ENCODE results near the gene RPS6KA3. TPM values are rescaled to one million over a fixed set of nuclear protein-coding genes. Genes with fewer than 3 reads are reported as not detected.

RPS6KA3 gene
- total RNA-seq: 84.6 TPM

DNA sequence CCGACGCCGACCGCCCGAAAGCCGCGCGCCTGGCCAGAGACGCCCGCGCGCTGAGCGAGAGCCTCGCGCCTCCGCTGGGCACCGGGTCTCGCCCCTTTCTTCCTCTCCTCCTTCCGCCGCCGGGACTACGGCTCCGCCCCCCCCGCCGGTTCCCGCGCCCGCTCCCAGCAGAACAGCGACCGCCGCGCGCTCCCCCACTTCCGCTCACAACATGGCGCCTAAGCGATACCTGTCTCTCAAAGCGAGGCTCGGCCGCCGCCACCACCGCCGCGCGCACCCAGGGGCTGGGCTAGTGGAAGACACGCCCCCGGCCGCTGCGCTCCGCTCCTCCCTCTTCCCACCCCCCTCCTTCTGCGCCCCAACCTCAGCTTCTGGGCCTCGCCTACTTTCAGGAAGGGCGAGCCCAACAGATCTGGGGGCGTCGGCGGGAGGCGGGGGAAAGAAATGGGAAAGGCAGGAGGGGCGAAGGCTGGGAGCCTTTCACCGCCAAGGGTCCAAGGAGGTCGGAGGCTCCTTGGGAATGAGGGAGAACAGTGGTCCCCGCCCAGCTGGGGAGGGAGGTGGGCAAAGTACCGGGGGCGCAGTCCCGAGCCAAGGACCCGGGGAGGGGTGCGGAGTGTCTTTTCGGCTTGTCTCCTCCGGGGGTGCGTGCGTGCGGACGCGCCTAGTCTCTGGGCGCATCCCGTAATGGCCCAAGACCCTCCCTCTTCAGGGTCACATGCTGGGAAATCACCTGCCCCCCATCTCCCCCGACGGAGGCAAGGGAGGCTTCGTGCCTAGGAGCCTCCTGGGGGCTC is at the start of gene RPS6KA3:
Gene RPS6KA3, minus strand, starts transcription at position 100 of the 797 bp plus-strand sequence. CDS start 277 bp downstream, outside the sequence.
- peak; percentile 92 for DNase-seq

DNA sequence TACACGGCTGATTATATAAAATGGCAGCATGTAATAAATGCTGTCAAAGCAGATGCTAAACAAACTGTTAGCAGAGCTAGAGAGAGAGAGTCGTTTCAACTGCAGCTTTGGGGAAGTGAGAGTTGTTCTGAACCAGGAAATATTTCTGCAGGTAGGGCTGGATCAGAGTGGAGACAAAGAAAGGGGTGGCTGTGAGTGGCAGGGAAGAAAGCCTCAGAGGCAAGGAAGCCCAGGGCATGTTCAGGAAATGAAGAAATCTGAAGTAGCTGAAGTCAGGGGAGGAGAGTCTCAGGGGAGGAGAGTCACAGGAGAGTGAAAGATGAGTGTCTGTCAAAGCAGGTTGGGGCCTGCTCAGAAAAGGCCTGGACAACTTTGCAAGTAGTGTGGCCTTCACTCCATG is 48.4 kb upstream of the RPS6KA3 start:
- no peak for DNase-seq

DNA sequence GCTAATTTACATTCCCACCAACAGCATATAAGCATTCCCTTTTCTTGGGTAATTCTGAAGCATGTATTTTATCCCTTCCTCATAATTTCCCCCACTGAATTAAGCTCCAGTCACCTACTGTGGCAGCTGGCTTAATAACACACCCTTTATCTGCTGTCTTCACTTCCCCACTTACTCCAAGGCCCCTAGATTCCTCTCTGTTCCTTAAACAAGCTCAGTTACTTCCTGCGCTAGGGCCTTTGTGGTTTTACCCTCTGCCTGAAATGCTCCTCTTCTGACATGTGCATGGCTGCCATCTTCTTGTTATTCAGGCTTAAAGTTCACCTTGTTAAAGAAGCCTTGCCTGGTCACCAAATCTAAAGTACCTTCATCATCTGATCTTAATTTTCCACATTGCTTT is 47.2 kb upstream of the RPS6KA3 start:
- no peak for DNase-seq

DNA sequence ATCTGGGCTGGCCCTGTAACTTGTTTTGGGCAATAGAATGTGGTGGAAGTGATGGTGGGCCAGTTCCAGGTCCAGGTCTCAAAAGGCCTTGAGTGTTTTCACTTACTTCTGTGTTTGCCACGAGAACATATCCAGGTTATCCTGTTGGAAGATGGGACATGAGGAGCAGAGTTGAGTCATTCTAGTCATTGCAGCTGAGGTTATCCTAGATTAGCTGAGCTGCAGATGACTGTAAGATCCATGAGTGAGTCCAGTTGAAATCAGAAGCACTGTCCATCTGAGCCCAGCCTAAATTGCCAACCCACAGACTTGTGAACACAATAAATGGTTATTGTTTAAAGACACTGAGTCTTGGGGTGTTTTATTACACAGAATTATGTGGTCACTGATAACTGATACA is 45.3 kb upstream of the RPS6KA3 start:
- no peak for DNase-seq

DNA sequence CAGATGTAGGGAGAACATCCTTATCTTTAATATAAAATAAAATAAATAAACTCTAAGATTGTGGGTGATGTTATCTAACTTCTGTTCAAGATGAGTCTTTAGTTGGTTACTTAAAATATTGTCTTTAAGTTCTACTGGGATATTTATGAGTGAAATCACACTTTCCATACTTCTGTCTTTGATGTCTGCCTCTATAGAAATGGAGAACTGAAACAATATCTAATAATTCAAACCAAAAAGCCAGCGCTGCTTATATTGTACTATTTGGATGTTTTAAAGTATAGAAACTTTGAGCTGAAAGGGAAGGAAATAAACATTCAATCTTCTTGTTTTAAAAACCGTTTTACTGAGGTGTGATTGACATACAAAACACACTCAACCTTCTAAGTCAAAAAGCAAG is 44.8 kb upstream of the RPS6KA3 start:
- no peak for DNase-seq

DNA sequence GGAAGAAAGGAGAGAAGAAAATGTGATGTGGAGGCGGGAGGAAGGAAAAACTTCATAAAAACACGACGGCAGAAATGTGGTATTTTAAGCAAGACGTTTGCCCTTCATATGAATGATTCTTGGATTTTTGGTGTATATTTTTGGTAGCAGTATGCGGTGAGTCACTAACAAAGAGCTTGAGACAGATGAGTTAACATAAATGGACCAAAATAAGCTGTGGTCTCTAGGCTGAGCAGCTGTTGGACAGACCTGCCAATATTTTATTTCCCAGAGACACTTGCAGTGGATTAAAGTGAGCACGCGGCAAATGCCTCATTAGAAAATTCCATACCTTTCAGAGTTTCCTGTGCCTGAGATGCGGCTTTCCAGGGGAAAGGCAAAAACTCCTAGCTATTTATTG is 43.1 kb upstream of the RPS6KA3 start:
- DNase-seq: peak; percentile 25

DNA sequence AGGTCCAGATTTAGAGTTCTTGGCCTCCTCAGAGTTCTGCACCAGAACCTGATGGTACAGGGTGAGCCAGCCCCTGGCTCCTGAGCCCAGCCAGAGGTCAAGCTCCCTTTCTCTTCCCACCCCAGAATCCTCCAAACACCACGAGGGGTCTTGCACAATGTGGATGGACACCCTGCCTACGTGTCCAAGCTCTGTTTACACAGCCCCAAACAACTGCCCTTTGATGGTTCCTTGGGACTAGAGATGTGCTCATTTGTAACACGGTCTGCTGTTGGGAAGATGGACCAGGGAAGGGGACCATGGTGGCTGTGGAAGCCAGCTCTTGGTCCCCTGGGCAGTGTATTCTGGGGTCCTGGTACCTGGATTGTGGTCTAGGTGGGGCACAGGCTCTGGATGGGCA is 40.0 kb upstream of the RPS6KA3 start:
- DNase-seq: no peak

DNA sequence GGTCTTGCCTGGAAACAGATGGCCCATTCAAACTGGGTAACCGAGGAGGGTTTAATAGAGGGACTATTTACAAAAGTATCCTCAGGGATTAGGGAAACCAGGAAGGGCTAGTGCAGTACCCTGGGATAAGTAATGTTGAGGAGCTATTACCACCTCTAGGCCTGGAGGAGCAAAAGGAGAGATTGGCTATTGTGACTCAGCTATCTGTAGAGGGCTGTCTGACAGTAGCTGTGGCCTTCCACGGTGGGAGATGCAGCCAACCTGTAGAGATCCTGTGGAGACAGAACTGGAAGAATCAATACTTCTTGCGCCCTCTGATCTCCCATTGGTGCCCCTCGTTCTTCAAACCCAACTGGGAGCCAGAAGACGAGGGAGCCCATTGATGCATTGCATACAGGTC is 34.1 kb upstream of the RPS6KA3 start:
- no peak for DNase-seq

DNA sequence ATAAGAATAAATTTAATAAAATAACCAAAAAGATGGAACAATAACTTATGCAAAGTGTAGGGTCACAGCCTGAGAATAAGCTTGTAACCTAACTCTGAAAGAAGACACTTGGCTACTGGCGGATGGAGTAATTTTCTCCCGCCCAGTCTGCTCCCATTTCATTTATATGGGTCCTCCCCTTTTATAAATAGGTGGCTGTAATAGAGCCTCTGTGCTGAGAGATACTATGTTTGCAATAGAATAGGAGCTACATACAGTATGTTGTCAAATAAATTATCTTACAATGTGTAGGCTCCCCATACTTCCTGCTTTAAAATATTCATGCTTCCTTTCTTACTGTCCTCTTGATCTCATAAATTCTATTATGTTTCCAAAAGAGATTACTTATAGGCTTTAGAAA is 28.2 kb upstream of the RPS6KA3 start:
- no peak for DNase-seq

DNA sequence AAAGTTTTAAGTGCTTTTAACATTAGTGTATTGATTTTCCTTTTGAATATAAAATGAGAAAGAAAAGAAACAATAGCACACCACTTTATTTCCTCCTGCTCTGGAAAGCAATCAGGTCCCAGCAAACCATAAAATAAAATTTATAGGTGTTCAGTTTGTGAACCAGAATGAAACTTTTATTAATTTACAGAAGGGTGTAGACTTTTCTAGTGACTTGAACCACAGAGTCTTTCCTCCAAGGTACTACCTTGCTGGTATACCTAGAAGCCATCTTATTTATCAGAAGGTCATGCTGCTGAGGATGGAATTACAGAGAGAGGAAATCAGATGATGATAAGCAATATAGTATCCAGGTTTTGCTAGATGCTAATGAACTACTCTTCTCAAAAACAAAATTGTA is 27.6 kb upstream of the RPS6KA3 start:
- no peak for DNase-seq

DNA sequence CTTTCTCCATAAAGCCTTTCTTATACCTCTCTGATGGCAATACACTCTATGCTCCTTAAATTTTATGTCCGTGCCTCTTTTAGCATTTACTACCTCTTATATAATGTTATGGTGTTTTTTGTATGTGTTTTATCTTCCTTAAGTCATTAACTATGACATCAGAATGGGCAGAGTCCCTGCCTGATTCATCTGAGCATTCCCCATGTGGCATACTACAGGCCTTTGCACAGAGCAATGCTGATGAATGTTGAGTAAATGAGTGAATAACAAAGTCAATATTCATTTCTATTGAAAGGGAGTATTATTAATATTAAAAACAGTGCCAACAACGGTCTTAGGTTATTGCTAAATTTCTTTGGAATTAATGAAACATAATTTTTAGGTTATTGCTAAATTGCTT is 18.8 kb upstream of the RPS6KA3 start:
- DNase-seq: no peak

DNA sequence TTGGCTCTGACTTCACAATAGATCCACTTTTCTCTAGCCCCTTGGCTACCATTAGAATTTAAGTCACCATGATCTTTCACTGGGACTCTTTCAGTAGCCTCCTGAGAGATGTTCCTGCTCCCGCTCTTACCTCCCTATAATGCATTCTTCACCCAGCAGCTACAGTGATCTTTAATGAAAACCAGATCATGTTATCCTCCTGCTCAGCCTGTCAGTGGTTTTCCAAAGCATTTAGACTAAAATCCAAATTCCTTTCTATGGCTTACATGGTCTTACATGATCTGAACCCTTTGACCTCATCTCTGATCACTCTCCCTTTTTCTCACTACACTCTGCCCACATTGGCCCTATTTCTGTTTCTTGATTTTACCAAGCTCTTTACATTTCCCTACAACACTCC is 18.3 kb upstream of the RPS6KA3 start:
- no peak for DNase-seq

DNA sequence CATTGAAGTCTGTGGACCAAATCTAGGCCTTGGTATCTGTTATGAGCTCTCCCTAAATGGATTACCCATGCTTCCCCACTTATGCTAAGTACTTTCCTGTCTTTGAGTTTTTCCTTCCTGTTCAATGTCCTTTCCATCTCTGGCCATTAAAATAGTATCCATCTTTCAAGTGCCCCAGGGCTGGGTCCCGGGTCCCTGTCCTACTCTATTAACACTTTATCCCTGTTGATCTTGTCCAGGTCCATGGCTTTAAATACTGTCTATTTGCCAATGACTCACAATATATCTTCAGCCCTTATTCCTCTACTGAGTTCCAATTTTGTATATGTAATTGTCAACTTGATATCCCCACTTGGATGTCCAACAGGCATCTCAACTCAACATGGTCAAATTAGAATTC is 17.7 kb upstream of the RPS6KA3 start:
- no peak for DNase-seq

DNA sequence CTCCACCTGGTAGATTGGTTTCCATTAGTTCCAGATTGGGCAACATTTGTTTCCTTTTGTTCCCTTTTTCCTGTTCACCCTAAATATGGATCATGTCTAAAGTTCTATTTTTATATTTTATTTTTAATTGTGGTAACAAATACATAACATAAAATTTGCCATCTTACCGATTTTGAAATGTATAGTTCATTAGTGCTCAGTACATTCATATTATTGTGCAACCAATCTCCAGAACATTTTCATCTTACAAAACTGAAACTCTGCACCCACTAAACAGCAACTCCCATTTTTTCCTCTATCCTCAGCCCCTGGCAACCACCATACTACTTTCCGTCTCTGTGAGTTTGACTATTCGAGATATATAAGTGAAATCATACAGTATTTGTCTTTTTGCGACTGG is 14.2 kb upstream of the RPS6KA3 start:
- DNase-seq: no peak

DNA sequence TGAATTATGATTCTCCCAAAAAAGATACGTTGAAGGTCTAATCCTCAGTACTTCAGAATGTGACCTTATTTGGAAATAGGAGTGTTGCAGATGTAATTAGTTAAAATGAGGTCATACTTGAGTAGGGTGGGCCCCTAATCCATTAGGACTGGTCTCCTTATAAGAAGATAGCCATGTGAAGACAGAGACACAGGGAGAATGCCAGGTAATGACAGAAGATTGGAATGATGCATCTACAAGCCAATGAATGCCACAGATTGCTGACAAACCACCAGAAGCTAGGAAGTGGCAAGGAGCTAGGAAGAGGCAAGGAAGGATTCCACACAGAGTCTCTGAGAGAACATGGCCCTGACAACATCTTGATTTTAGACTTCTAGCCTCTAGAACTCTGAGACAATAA is 7.4 kb upstream of the RPS6KA3 start:
- DNase-seq: no peak

DNA sequence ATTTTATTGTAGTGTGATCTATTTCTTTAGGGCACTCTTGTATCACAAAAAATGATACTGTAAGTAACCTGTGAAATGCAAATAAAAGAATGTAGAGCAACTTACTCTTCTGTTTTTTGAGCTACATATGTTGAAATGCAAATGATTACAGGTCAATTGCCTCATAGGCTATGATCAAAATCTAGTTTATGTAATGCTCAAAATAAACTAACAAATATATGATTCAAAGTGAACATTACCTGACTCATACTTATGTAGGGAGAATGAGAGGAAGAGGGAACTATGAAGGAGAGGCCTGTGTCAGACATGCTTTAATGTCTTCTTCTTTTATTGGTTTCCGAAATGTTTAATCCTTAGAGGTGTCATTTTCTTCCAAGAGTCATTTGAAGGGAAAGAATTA is 5.0 kb upstream of the RPS6KA3 start:
- no peak for DNase-seq

DNA sequence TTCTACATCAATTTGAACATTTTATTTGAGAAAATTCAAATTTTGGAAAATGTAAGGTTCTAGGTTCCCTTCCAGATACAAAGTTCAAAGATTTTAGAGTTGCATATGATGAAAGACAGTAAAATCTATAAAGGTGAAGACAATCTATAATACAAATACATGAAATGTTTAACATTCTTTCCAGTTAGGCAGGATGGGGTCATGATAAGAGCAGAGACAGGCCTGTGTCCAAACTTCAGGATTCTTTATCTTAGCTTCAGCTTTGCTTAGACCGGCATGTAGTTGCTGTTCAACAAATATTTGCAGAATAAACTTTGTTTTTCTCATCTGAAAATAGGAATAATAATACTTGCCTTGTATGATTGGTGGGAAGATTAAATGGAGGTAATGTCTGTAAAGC is 4.5 kb upstream of the RPS6KA3 start:
- no peak for DNase-seq

DNA sequence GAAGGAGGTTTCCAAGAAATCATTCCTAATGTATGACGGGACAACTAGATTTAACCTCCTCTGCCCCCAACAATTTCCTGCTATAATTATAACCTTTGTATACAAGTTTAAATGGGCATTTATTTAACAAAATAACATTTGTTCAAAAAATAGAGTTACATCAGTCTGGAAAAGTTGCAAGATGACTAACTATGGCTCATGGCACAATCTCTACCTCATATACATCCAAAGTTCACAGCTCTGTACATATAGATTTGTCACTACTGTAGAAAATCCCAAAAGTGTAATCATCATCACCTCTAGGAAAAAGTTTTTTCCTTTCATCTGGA is 3.8 kb upstream of the RPS6KA3 start:
- no peak for DNase-seq

DNA sequence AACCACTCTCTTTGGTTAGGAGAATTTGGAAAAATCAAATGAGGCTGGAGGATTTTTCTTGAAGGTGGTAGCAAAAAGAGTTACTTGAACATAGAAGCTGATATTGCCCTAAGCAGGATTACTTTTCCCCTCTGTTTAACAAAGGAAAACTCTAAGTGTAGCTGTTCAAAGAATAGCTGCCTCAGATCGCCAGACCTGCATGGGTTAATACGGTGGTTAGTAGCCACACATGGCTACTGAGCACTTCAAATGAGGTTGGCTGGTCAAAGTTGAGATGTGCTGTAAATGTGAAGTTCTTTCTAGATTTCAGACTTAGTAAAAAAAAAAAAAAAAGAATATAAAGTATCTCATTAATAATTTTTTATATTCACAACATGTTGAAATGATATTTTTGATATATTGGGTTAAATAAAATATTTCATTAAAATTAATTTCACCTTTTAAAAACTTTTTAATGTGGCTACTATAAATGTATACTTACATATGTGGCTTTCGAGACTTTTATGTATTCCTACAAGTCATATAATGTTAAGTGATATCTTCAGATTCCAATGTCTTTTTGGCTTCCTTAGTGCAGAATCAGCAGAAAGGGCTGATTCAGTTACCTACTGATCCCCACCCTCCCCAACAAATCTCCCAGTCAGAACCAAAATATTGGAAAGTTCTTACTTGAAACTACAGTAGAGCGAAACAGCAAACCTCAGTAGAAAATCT is 3.3 kb upstream of the RPS6KA3 start:
- no peak for DNase-seq

DNA sequence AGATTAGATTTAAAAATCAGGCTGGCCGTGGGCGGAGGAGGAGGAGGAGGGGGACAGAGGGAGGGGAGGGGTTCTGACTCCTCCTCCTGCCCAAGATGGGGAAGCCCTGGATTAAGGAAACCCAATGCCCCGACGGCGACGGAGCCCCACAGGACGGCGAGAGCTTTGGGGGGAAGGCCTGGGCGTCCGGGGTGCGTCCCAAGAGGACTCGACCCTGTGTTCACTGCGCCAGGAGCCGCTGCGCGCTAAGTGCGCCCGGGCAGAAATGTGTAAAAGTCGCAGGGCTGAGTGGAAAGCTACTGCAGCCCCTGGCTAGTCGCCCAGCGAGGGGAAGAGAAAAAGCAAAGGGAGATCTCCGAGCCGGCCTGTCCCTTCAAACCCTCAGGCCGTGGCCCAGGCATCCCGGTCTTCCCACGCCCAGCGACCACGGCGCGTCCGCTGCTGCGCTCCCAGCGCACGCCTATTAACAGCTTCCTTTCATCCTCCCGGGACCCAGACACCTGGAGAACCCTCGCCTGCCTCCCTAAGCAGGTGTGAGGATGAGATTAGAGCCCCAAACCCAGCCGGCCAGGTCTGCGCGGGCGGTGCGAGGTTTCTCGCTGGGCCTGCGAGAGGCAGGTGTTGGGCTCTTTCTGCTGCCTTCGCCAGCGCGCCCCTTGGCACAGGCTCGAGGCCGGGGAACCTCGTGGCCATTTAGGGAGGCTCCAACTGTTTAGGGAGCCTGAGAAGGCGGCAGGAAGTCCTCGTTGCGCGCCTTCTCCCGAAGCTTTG is 1.4 kb upstream of the RPS6KA3 start:
- DNase-seq: peak; percentile 40

DNA sequence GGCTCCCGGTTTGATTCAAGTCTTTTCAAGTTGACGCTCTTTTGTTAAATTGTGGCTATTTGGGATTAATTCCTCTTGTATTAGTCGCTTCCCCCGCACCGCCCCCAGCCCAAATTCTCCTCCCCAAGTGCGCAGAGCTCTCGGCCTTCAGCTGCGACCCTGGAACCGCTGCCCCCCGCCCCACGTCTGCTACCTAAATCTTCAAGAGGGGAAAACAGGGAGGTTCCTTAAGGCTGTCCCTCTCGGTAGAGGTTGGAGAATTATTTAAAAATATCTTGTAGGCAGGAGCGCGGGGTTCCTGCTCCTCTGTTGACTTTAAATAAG is 860 bp upstream of the RPS6KA3 start:
- DNase-seq: no peak

DNA sequence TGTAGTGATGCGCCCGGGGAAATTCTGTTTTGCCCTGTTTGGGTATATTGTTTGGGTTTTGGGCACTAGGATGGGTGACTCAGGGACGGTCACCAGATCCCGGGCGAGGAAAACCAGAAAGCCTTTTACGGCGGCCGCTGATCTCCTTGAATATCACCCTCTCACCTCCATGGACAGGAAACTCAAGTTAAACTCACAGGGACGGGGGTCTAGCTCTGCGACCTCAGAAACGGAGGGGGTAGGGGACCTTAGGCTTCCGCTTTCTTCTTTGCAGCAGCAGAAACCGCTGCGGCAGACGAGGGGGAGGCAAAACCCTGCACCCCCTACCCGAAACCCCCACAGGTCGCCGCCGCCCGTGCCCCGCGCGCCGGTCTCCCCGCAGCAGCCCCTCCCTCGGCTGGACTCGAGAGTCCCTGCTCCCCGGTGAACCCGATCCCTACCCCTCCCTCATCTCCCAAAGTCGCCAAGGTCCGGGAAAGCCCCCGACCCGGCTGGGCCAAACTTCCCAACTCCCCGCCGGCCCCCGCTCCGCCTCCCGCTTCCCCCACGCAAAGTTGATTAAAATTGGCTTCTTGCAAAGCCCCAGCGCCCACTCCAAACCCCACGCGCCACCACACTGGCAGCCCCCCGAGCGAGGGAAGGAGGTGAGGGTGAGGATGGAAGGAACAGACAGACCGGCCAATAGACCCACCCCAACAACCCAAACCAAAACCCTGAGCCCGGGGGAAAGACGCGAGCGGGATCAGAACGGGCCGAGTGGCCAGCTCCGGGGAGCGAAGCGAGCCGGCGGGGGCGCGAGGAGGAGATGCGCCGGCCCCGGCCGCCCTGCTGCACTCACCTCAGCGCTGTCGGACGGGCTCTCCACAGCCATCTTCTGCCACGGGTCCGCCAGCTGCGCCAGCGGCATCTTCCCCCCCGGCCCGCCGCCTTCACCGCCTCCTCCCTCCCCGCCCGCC is 705 bp downstream of the RPS6KA3 start:
- DNase-seq: peak; percentile 30

Data from tongue (tissue), 2 donors.